GM18861 (cell line): Measurements from ENCODE around the gene LRRK2.
"Not testable (repeated sequence)": the region's sequence is repeated elsewhere in the genome, so short reads cannot be mapped to it uniquely, and the experiment has no call there.

Experiments
- ATAC-seq: cut with Tn5 transposase; IDR thresholded peaks from one replicate; pipeline ENCODE4 v1.9.1; 2021; ENCODE audit not compliant: unreplicated experiment

LRRK2 gene

GRCh38 chr12:40211186-40211585 is 13.6 kb upstream of the LRRK2 start:
- not testable (repeated sequence) for ATAC-seq

- ATAC-seq, result no peak
Measured at GRCh38 chr12:40212566-40212965, 12.2 kb upstream of the LRRK2 start.

DNA sequence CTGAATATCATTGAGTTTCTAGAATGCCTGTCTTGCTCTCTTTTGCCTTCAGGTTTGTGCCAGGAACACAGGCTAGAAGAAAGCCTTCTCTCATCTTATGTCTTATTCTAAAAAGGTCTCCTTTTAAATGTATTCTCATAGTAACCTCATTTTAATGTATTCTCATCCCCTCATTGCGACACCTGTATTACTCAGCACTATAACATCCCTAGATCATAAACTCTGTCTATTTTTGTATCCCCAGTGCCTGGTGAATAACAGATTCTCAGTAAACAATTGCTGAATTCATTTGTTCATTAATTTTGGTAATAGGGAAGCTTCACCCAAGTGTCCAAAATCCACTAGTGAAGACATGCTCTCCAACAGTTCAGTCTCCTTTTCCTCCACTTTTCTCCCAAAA is 8.8 kb upstream of the LRRK2 start:
- no peak for ATAC-seq

GRCh38 chr12:40216516-40217288 is 8.1 kb upstream of the LRRK2 start:
- ATAC-seq, result no peak

DNA sequence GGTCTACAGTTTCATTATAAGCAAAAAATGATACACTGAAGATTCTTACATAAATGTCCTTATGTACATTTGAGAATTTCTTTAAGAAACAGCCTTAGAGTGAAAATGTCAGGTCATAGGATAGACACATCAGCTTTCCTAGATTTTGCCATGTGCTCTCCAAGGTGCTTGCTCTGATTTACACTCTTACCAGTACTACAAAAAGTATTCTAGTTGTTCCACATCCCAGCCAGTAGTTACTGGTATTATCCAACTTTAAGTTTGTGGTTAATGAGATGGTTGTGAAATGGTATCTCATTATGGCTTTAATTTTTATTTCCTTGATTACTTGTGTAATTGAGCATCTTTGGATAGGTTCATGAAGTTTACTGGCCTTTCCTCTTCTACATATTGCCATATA is 5.0 kb upstream of the LRRK2 start:
- no peak for ATAC-seq

- ATAC-seq, result no peak
Measured at GRCh38 chr12:40222247-40222646, 2.5 kb upstream of the LRRK2 start.

- ATAC-seq, result no peak
Measured at GRCh38 chr12:40223646-40224045, 1.2 kb upstream of the LRRK2 start.

DNA sequence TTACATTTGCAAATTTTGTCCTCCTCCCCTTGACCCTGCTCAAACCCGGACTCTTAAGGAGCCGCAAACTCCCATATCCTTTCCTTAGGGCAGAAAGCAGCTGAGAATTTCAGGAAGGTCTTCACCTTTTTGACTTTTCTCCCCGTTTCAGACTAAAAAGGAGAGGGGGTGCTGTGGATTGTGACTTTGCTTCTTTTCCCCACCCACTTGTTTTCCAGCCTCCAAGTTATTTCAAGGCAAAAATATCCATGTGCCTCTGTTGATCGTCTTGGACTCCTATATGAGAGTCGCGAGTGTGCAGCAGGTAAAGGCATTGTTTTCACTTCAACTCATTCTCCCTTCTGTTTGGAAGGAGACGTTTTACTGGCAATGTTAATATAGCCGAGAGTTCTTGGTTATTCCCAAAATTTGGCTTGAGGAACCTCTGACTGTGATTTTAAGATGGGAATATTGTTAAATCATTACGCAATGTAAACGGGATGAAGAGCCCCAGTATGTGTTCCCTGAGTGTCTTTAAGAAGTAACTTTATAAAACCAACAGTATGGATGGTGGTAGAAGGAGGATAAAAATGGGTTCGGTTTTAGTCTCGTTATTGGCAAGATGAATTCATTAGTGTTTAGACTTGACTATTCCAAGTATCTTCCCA is 663 bp downstream of the LRRK2 start:
- ATAC-seq, result no peak

DNA sequence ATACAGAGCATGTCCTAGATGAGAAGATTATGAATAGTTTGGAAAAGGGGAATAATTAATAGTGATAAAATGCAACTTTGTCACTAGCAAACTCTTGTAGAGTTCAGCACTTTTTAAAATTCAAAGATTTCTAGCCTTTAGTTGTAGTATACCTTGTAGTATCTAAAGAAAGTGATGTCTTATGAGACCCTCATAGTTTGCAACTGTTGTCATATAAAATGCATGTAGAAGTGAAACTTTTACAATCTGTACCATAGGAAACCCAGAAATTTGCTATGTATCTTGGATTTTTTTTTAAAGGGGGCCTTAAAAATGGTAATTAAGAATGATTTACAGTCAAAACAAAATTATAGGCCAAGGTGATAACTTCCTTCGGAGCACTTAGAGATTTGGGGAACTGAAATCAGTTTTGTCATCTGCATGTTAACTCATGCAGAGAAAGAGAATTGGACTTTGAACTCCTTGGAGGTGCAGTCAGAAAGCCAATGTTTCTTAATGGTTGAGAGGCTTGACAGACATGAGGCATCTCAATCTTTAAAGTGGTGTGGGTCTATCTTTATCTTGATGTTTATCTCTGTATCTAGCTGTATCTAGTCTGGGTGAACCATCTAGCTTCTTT is 1.3 kb downstream of the LRRK2 start:
- peak; percentile 62 for ATAC-seq

- ATAC-seq, result peak; percentile 10
Measured at GRCh38 chr12:40226705-40227104, 1.9 kb downstream of the LRRK2 start.

- ATAC-seq, result no peak
Measured at GRCh38 chr12:40227447-40227846, 2.6 kb downstream of the LRRK2 start.

GRCh38 chr12:40228727-40229126 is 3.9 kb downstream of the LRRK2 start:
- no peak for ATAC-seq

- no peak for ATAC-seq
Measured at GRCh38 chr12:40229690-40230651, 5.2 kb downstream of the LRRK2 start.

- peak; percentile 54 for ATAC-seq
Measured at GRCh38 chr12:40232602-40233001, 7.8 kb downstream of the LRRK2 start.

DNA sequence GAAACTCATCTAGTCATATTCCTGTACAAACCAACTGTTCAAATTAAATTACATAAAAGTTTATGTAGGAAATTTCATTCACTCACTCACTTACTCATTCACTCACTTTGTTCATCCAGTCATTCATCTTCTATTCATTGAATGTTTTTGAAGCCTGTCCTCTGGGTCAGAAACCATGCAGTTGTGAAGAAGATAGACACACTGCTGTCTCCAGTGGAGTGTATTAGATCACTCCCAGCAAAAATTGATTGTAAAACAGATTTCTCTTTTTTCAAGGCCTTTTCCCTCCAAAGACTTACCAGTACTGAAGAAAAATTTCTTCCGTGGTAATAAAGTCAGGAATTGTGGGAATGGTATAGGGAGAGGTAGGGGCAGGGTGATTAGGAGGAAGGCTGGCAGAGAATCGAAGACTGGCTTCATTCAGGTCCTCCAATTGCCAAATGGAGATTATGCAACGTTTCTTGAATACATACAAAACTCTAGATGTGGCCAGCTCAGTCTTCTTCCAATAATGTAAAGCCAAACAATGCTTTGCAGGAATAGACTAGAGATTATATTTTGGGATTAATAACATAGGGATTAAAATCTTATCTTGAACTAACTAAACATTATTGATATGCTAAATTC is 9.1 kb downstream of the LRRK2 start:
- ATAC-seq, result no peak

- ATAC-seq, result no peak
Measured at GRCh38 chr12:40236357-40236850, 11.6 kb downstream of the LRRK2 start.

DNA sequence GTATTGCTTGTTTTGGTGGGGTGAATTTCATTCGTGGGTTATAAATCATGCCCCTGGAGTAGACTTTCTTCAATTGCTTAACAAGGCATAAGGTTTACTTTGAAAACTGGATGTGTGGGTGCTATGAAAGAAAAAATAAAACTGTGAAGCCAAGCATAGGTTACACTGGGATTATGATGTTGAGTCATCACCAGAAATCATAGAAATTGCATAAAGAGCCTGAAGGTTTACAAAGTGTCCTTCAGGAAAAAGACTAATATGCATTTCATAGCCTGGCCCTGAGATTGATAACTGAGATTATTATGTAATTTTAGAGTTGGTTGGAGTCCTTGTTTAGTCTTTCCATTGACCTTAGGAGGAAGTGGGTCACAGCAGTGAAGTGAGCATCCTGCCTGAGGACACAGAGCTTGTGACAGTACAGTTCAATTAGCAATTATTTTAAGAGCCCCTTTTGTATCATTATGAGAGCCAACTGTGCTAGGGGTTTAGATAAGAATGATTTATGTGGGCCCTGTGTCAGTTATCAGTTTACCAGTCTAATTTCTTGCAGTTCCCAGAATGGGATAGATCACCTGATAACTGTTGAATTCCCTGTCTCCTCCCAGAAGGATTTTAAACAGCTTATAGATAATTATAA is 13.6 kb downstream of the LRRK2 start:
- ATAC-seq, result no peak

- no peak for ATAC-seq
Measured at GRCh38 chr12:40238979-40239378, 14.2 kb downstream of the LRRK2 start.

- no peak for ATAC-seq
Measured at GRCh38 chr12:40240779-40241178, 16.0 kb downstream of the LRRK2 start.

GRCh38 chr12:40241741-40242140 is 16.9 kb downstream of the LRRK2 start:
- no peak for ATAC-seq
